CD14-positive monocyte (primary cell): ENCODE measurements around the gene ALG11. TPM values are rescaled to one million over a fixed set of nuclear protein-coding genes. Genes with fewer than 3 reads are reported as not detected.

Experiments
- DNase-seq, 3 donors: peaks; one replicate each; pipeline ENCODE4 v3.0.0-alpha.2; 2011 to 2022
- H2AFZ ChIP-seq: 2 replicates; pipeline ENCODE4 v1.6.0; 2012; ENCODE audit warnings: mild to moderate bottlenecking, low read depth, low read length, inconsistent platforms; ENCODE audit not compliant: insufficient read depth, poor library complexity, severe bottlenecking
- H3K27ac ChIP-seq, 2 donors: 1 replicate in 1 of 2; 2 replicates in 1 of 2; pipeline ENCODE4 v1.5.1; 2012 to 2013; ENCODE audit warnings: low read length in 2 of 2, control low read depth in 1 of 2, inconsistent platforms in 1 of 2, low read depth in 1 of 2, mild to moderate bottlenecking in 1 of 2
- H3K27me3 ChIP-seq, 2 donors: one replicate each; pipeline versions ENCODE4 v1.6.0 to v1.6.1; 2011 to 2013; ENCODE audit warnings: low read length in 2 of 2; ENCODE audit not compliant: control insufficient read depth in 2 of 2, insufficient read depth in 2 of 2
- H3K36me3 ChIP-seq, 2 donors: replicated peaks in 1 of 2; 1 replicate in 1 of 2; 2 replicates in 1 of 2; pipeline versions ENCODE4 v1.5.1 to v1.6.1; 2012 to 2013; ENCODE audit warnings: low read length in 2 of 2, control low read depth in 1 of 2, inconsistent platforms in 1 of 2, mild to moderate bottlenecking in 1 of 2; ENCODE audit not compliant: insufficient read depth in 2 of 2, control insufficient read depth in 1 of 2
- H3K4me1 ChIP-seq, 2 donors: 1 replicate in 1 of 2; 2 replicates in 1 of 2; pipeline versions ENCODE4 v1.5.1 to v1.6.1; 2012 to 2013; ENCODE audit warnings: low read length in 2 of 2, control low read depth in 1 of 2, inconsistent platforms in 1 of 2, mild to moderate bottlenecking in 1 of 2, moderate library complexity in 1 of 2; ENCODE audit not compliant: insufficient read depth in 2 of 2, control insufficient read depth in 1 of 2
- H3K4me2 ChIP-seq: replicated peaks from 2 replicates; pipeline ENCODE3; 2012; ENCODE audit warnings: low read length, moderate library complexity, mild to moderate bottlenecking; ENCODE audit not compliant: poor library complexity, severe bottlenecking; ENCODE audit errors: extremely low read depth
- H3K4me3 ChIP-seq, 3 experiments: fragments of 200-600 bp in 1 of 3; sonication (generic) in 1 of 3; replicated peaks in 1 of 3; 1 replicate in 2 of 3; 2 replicates in 1 of 3; pipeline ENCODE4 v1.5.1; 2011 to 2013; ENCODE audit warnings: low read length in 3 of 3, mild to moderate bottlenecking in 3 of 3, control low read depth in 2 of 3, low read depth in 2 of 3, inconsistent platforms in 1 of 3, moderate library complexity in 1 of 3
- H3K79me2 ChIP-seq: 2 replicates; pipeline ENCODE4 v1.6.0; 2012; ENCODE audit warnings: mild to moderate bottlenecking, control low read depth, inconsistent platforms, low read length, moderate library complexity; ENCODE audit not compliant: insufficient read depth
- H3K9ac ChIP-seq: 2 replicates; pipeline ENCODE4 v1.6.0; 2017; ENCODE audit warnings: low read length, mild to moderate bottlenecking; ENCODE audit not compliant: insufficient read depth, poor library complexity, severe bottlenecking
- H3K9me3 ChIP-seq, 2 donors: replicated peaks in 1 of 2; 1 replicate in 1 of 2; 2 replicates in 1 of 2; pipeline versions ENCODE4 v1.5.1 to v1.6.1; 2012 to 2013; ENCODE audit warnings: low read length in 2 of 2, control low read depth in 1 of 2; ENCODE audit not compliant: control insufficient read depth in 1 of 2, insufficient read depth in 1 of 2
- H4K20me1 ChIP-seq: 2 replicates; pipeline ENCODE4 v1.6.0; 2012; ENCODE audit warnings: mild to moderate bottlenecking, low read length, control low read depth, moderate library complexity; ENCODE audit not compliant: insufficient read depth
- H3K27ac Mint-ChIP-seq, 7 donors: one replicate each; pipeline ENCODE4 v1.8.0; 2020; ENCODE audit warnings: mild to moderate bottlenecking in 7 of 7, mixed read lengths in 7 of 7, moderate library complexity in 6 of 7, inconsistent platforms in 2 of 7
- H3K27me3 Mint-ChIP-seq, 3 donors: one replicate each; pipeline ENCODE4 v1.8.0; 2021 to 2022; ENCODE audit warnings: low read depth in 3 of 3, mild to moderate bottlenecking in 3 of 3, mixed read lengths in 3 of 3, moderate library complexity in 3 of 3, inconsistent platforms in 1 of 3
- H3K36me3 Mint-ChIP-seq, 2 donors: one replicate each; pipeline ENCODE4 v1.8.0; 2020; ENCODE audit warnings: mixed read lengths in 2 of 2, inconsistent platforms in 1 of 2, mild to moderate bottlenecking in 1 of 2
- H3K4me1 Mint-ChIP-seq: one replicate; pipeline ENCODE4 v1.8.0; 2020; ENCODE audit warnings: mild to moderate bottlenecking, mixed read lengths
- H3K4me3 Mint-ChIP-seq, 2 donors: one replicate each; pipeline ENCODE4 v1.8.0; 2020; ENCODE audit warnings: mild to moderate bottlenecking in 2 of 2, mixed read lengths in 2 of 2, moderate library complexity in 1 of 2
- H3K9me3 Mint-ChIP-seq, 7 donors: one replicate each; pipeline ENCODE4 v1.8.0; 2020 to 2022; ENCODE audit warnings: mixed read lengths in 7 of 7, mild to moderate bottlenecking in 6 of 7, moderate library complexity in 6 of 7, inconsistent platforms in 2 of 7
- WGBS: methylation state at CpG from one replicate; pipeline ENCODE4 v1.1.5; 2013; ENCODE audit warnings: missing lambda C conversion rate; ENCODE audit not compliant: insufficient coverage; 5-methylcytosine and 5-hydroxymethylcytosine counted together
- intact Hi-C, 2 donors: fragments of 100-400 bp; cut with micrococcal nuclease; formaldehyde crosslinking; loops; one replicate each; pipeline versions ENCODE4 v1.15.0 to v1.15.1; 2023
- polyA plus RNA-seq, 3 donors: library from polyadenylated mRNA; depleted of rRNA in 1 of 3; unstranded in 2 of 3; stranded (reverse) in 1 of 3; fragments of 300-500 nt in 2 of 3; fragments of >200 nt in 1 of 3; fragmentation: Illumina TruSeq in 2 of 3; gene quantifications; 1 replicate in 2 of 3; 2 replicates in 1 of 3; pipeline ENCODE4 v1.2.3, GENCODE V29; 2012 to 2021
- TF ChIP-seq, protein P1 (sequence below): fragments of 200-600 bp; IDR thresholded peaks from one replicate; pipeline ENCODE4 v1.8.0; 2022; ENCODE audit warnings: antibody characterized with exemption, mild to moderate bottlenecking

ALG11 gene
- polyA plus RNA-seq, 3 donors: 3.7 to 16.9 (median 14.2) TPM

DNA sequence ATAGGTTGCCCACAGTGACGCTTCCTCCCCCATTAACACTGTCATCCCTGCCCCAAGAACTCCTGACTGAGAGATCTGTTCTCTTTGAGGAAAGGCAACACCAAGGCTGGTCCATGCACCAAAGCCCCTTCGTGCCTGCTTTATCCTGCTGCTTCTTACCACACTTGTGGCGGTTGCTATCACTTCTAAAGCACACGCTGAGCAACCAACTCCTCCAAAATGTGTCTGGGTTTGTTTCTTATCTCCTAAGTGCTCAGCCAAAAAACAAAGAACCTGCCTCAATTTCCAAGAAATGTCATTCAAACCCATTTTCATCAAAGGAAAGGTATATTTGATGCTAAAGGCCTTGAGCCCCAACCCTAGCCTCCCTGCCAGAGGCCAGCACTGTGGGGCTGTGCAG is 15.6 kb upstream of the ALG11 start:
- peaks cover 26% of the 10 kb centered on the region for H3K4me1 Mint-ChIP-seq
- Histone ChIP-seq H3K4me1 (peaks cover 10 to 13% of the 10 kb centered on the region in 2 donors), H3K9me3 (no peaks in the 10 kb centered on the region), H4K20me1 (no peaks in the 10 kb centered on the region), H3K27me3 (no peaks in the 10 kb centered on the region), H3K36me3 (no peaks in the 10 kb centered on the region), H3K27ac (no peak overlapping the region), H2AFZ (no peak overlapping the region), H3K79me2 (no peaks in the 10 kb centered on the region), H3K9ac (no peak overlapping the region), H3K4me3 (no peak overlapping the region), H3K4me2 (no peak overlapping the region)
- H3K36me3 Mint-ChIP-seq: no peaks in the 10 kb centered on the region
- H3K27me3 Mint-ChIP-seq: peaks cover 1 to 10% (median 8%) of the 10 kb centered on the region in 3 donors
- H3K27ac Mint-ChIP-seq: no peak overlapping the region
- WGBS: 94% methylated on average over 4 of the region's 4 CpGs
- H3K4me3 Mint-ChIP-seq: no peak overlapping the region
- DNase-seq: no peak
- H3K9me3 Mint-ChIP-seq: peaks cover 0 to 1% (median 0%) of the 10 kb centered on the region in 7 donors
- intact Hi-C loops: no loop called here
- TF ChIP-seq, protein P1, sequence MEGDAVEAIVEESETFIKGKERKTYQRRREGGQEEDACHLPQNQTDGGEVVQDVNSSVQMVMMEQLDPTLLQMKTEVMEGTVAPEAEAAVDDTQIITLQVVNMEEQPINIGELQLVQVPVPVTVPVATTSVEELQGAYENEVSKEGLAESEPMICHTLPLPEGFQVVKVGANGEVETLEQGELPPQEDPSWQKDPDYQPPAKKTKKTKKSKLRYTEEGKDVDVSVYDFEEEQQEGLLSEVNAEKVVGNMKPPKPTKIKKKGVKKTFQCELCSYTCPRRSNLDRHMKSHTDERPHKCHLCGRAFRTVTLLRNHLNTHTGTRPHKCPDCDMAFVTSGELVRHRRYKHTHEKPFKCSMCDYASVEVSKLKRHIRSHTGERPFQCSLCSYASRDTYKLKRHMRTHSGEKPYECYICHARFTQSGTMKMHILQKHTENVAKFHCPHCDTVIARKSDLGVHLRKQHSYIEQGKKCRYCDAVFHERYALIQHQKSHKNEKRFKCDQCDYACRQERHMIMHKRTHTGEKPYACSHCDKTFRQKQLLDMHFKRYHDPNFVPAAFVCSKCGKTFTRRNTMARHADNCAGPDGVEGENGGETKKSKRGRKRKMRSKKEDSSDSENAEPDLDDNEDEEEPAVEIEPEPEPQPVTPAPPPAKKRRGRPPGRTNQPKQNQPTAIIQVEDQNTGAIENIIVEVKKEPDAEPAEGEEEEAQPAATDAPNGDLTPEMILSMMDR: no peak

DNA sequence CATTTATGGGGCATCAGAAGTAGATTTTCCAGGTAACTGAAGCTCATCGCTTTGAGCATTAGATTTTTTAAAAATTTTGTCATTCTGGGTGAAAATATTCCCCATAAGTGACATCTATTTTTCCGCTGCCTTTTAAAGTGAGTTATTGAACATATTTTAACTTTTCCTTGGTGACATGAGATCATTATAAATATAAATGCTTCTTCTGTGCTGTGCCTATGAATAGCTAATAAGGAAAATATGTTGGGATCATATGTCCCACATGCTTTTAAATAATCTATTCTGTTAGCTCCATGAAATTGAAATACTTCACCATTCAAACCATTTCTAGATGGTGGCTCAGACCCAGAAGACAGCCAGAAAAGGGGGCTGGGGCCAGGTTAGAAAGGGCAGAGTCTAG is 15.0 kb upstream of the ALG11 start:
- Histone ChIP-seq H3K27me3 (no peaks in the 10 kb centered on the region), H3K4me1 (peaks cover 10 to 13% of the 10 kb centered on the region in 2 donors), H3K4me3 (no peak overlapping the region), H3K9me3 (no peaks in the 10 kb centered on the region), H3K36me3 (no peaks in the 10 kb centered on the region), H3K27ac (no peak overlapping the region), H3K9ac (no peak overlapping the region), H3K79me2 (no peaks in the 10 kb centered on the region), H4K20me1 (no peaks in the 10 kb centered on the region), H2AFZ (no peak overlapping the region), H3K4me2 (no peak overlapping the region)
- peaks cover 0 to 1% (median 0%) of the 10 kb centered on the region in 7 donors for H3K9me3 Mint-ChIP-seq
- TF ChIP-seq, protein P1: no peak
- peaks cover 26% of the 10 kb centered on the region for H3K4me1 Mint-ChIP-seq
- H3K4me3 Mint-ChIP-seq: no peak overlapping the region
- no peak for DNase-seq
- no CpG with 5 or more reads among the region's 2 CpGs for WGBS
- H3K27ac Mint-ChIP-seq: no peak overlapping the region
- intact Hi-C loops: no loop called here
- H3K27me3 Mint-ChIP-seq: peaks cover 1 to 10% (median 8%) of the 10 kb centered on the region in 3 donors
- H3K36me3 Mint-ChIP-seq: no peaks in the 10 kb centered on the region
